Transverse colon (tissue), 3 donors: Measurements from ENCODE around the gene ADCY5.

ENCODE experiments used
- CTCF ChIP-seq, 5 experiments: fragments of 200-600 bp in 3 of 5; fragments of 450-650 bp in 2 of 5; sonication (generic) in 3 of 5; IDR thresholded peaks; 1 replicate in 2 of 5; 2 replicates in 3 of 5; pipeline ENCODE4 v1.5.1; 2016 to 2017; ENCODE audit warnings: antibody characterized with exemption in 5 of 5, inconsistent platforms in 3 of 5, mild to moderate bottlenecking in 2 of 5, moderate library complexity in 1 of 5
- EP300 ChIP-seq: sonication (generic); formaldehyde crosslinking; IDR thresholded peaks from one replicate; pipeline ENCODE4 v1.6.1; 2017; ENCODE audit warnings: antibody characterized with exemption, low read depth

GRCh38 chr3:123421353-123422174 is 27.3 kb downstream of the ADCY5 start:
- TF ChIP-seq EP300 (no peak), CTCF (IDR thresholded peaks at IDR 0.05) (no peak)
